ENCODE results near the gene KLHL13.

Gene KLHL13

DNA sequence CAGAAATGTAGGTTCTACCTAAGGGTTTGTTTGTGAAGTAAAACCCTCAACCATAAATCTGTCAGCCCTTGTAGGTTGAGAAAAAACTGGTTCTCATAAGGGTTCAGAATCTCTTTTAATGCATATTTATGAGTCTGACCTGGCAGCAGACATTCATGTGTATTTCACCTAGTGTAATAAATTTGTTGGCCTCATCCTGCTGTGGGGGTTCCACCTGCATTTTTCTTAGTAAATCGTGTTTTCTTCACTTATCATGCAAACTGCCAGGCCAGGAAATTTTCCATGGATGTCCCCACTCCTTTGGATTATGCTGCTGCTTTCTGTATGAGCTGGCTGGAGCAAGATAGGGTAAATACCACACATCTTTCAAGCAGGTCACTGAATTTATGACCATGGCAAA, 42.4 kb downstream of the KLHL13 start:
- H3K9ac ChIP-seq (ENCODE audit: low read length) = no peak overlapping the region
- no peak overlapping the region for H2AFZ ChIP-seq (ENCODE audit: low read depth, low read length, severe bottlenecking)
- H3K27ac ChIP-seq (ENCODE audit: low read depth, low read length) = no peak overlapping the region
- no peak overlapping the region for H3K4me3 ChIP-seq (ENCODE audit: insufficient read depth, low read length, poor library complexity, severe bottlenecking)
- TF ChIP-seq, protein P1, sequence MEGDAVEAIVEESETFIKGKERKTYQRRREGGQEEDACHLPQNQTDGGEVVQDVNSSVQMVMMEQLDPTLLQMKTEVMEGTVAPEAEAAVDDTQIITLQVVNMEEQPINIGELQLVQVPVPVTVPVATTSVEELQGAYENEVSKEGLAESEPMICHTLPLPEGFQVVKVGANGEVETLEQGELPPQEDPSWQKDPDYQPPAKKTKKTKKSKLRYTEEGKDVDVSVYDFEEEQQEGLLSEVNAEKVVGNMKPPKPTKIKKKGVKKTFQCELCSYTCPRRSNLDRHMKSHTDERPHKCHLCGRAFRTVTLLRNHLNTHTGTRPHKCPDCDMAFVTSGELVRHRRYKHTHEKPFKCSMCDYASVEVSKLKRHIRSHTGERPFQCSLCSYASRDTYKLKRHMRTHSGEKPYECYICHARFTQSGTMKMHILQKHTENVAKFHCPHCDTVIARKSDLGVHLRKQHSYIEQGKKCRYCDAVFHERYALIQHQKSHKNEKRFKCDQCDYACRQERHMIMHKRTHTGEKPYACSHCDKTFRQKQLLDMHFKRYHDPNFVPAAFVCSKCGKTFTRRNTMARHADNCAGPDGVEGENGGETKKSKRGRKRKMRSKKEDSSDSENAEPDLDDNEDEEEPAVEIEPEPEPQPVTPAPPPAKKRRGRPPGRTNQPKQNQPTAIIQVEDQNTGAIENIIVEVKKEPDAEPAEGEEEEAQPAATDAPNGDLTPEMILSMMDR (IDR thresholded peaks at IDR 0.05; ENCODE audit: insufficient read depth, low read length, poor library complexity, severe bottlenecking) = no peak
- TF ChIP-seq EZH2phosphoT487 (conservative IDR thresholded peaks at IDR 0.05; ENCODE audit: low read length) = no peak
- H3K36me3 ChIP-seq (ENCODE audit: low read length) = no peaks in the 10 kb centered on the region
- H3F3A ChIP-seq (ENCODE audit: insufficient read depth) = no peaks in the 10 kb centered on the region
- no peaks in the 10 kb centered on the region for H3K79me2 ChIP-seq (ENCODE audit: insufficient read depth, low read length)
- no peaks in the 10 kb centered on the region for H3K27me3 ChIP-seq (ENCODE audit: low read length)
- H3K9me2 ChIP-seq (replicated peaks; ENCODE audit: insufficient read depth, low read length) = no peaks in the 10 kb centered on the region
- H3K4me2 ChIP-seq (ENCODE audit: low read depth, low read length, poor library complexity, severe bottlenecking) = no peak overlapping the region
- no peaks in the 10 kb centered on the region for H3K9me3 ChIP-seq (ENCODE audit: insufficient read depth, low read length)
- H4K20me1 ChIP-seq (ENCODE audit: low read depth, low read length) = no peaks in the 10 kb centered on the region

DNA sequence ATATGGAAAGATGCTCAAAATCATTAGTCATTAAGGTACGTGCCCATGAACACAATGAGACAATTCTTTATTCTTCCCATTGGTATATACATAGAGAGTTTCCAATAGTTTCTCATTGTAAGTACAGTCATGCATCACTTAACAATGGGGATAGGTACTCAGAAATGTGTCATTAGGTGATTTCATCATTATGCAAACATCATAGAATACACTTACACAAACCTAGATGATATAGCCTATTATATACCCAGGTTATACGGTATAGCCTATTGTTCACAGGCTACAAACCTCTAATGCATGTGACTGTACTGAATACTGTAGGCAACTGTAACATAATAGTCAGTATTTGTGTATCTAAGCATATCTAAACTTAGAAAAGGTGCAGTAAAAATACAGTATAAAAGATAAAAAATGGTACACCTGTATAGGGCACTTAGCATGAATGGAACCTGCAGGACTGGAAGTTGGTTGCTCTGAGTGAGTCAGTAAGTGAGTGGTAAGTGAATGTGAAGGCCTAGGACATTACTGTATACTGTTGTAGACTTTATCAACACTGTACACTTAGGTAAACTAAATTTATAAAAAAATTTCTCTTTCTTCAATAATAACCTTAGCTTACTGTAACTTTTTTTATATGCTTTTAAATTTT, 49.6 kb downstream of the KLHL13 start:
- Histone ChIP-seq H3K4me2 (ENCODE audit: low read depth, low read length, poor library complexity, severe bottlenecking) (no peak overlapping the region), H3K79me2 (ENCODE audit: insufficient read depth, low read length) (no peaks in the 10 kb centered on the region), H4K20me1 (ENCODE audit: low read depth, low read length) (no peaks in the 10 kb centered on the region), H3K9me2 (replicated peaks; ENCODE audit: insufficient read depth, low read length) (no peaks in the 10 kb centered on the region), H3K27me3 (ENCODE audit: low read length) (no peaks in the 10 kb centered on the region), H3K9me3 (ENCODE audit: insufficient read depth, low read length) (no peaks in the 10 kb centered on the region), H3F3A (ENCODE audit: insufficient read depth) (no peaks in the 10 kb centered on the region), H3K4me3 (ENCODE audit: insufficient read depth, low read length, poor library complexity, severe bottlenecking) (no peak overlapping the region), H2AFZ (ENCODE audit: low read depth, low read length, severe bottlenecking) (no peak overlapping the region), H3K36me3 (ENCODE audit: low read length) (no peaks in the 10 kb centered on the region), H3K27ac (ENCODE audit: low read depth, low read length) (no peak overlapping the region), H3K9ac (ENCODE audit: low read length) (no peak overlapping the region)
- no peak for TF ChIP-seq EZH2phosphoT487 (conservative IDR thresholded peaks at IDR 0.05; ENCODE audit: low read length)
- TF ChIP-seq, protein P1 (IDR thresholded peaks at IDR 0.05; ENCODE audit: insufficient read depth, low read length, poor library complexity, severe bottlenecking) = no peak

DNA sequence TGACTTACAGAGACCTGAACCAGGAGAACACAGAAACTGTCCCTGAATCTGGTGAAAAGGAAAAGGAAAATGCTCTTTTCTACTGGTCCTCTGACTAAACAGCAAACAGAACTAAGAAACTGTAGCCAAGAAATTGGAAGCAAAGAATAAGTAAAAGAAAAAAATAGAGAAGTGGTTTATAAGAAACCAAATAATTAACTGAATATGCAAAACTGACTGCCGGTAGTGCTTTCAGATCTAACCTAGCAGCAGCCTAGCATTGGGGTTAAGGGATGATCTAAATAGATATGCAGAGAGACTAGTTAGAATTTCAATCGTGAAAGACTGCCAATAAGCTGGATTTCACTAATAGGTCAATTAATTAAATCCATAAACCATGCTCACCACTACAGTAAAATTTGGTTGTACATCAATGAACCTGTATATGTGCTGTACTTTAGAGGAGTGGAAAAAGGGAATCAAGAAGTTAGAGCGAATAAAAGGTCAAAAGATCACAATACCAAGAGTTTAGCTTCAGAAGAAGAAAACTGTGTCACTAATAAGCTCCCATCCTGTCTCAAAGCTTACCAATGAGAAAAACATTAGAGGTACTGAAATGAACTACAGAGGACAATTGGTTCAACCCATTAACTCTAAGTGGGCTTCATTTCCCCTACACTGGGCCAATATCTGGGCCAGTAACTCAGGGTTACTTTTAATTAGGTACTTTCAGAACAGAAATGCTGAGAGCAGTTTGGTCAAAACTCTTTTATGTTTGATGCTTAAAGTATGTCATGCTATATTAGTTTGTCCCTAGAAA, 53.6 kb downstream of the KLHL13 start:
- Histone ChIP-seq H3F3A (ENCODE audit: insufficient read depth) (no peaks in the 10 kb centered on the region), H3K27me3 (ENCODE audit: low read length) (no peaks in the 10 kb centered on the region), H3K9me2 (replicated peaks; ENCODE audit: insufficient read depth, low read length) (no peaks in the 10 kb centered on the region), H3K27ac (ENCODE audit: low read depth, low read length) (no peak overlapping the region), H3K9ac (ENCODE audit: low read length) (no peak overlapping the region), H3K36me3 (ENCODE audit: low read length) (no peaks in the 10 kb centered on the region), H3K4me2 (ENCODE audit: low read depth, low read length, poor library complexity, severe bottlenecking) (no peak overlapping the region), H2AFZ (ENCODE audit: low read depth, low read length, severe bottlenecking) (no peak overlapping the region), H3K9me3 (ENCODE audit: insufficient read depth, low read length) (no peaks in the 10 kb centered on the region), H3K4me3 (ENCODE audit: insufficient read depth, low read length, poor library complexity, severe bottlenecking) (no peak overlapping the region), H4K20me1 (ENCODE audit: low read depth, low read length) (no peaks in the 10 kb centered on the region), H3K79me2 (ENCODE audit: insufficient read depth, low read length) (no peaks in the 10 kb centered on the region)
- TF ChIP-seq EZH2phosphoT487 (conservative IDR thresholded peaks at IDR 0.05; ENCODE audit: low read length) = no peak
- TF ChIP-seq, protein P1 (IDR thresholded peaks at IDR 0.05; ENCODE audit: insufficient read depth, low read length, poor library complexity, severe bottlenecking) = no peak

Data from SU-DHL-6 (cell line).